Mucosa of descending colon (tissue), 3 donors: ENCODE data around the gene NAP1L4. TPM values are rescaled to one million over a fixed set of nuclear protein-coding genes. Genes with fewer than 3 reads are reported as not detected.

ENCODE experiments used
- ATAC-seq: fragments of 200-7000 bp; cut with Tn5 transposase; one replicate; pipeline ENCODE4 v1.9.1; 2020; ENCODE audit warnings: mild to moderate bottlenecking, moderate library complexity
- DNase-seq, 3 donors: peaks; one replicate each; pipeline ENCODE4 v3.0.0-alpha.2; 2020
- H3K36me3 ChIP-seq: fragments of 200-600 bp; one replicate; pipeline ENCODE4 v1.8.0; 2021; ENCODE audit warnings: low read depth, mild to moderate bottlenecking
- H3K4me1 ChIP-seq: fragments of 200-600 bp; one replicate; pipeline ENCODE4 v1.8.0; 2021; ENCODE audit warnings: low read depth, mild to moderate bottlenecking
- H3K4me3 ChIP-seq: fragments of 200-600 bp; one replicate; pipeline ENCODE4 v1.8.0; 2021; ENCODE audit warnings: mild to moderate bottlenecking
- H3K9me3 ChIP-seq: fragments of 200-600 bp; one replicate; pipeline ENCODE4 v1.8.0; 2021; ENCODE audit warnings: mild to moderate bottlenecking
- intact Hi-C, 2 donors: fragments of 100-400 bp; cut with DNase I in 1 of 2; cut with micrococcal nuclease in 1 of 2; formaldehyde crosslinking; loops; one replicate each; pipeline versions ENCODE4 v1.11.0 to v1.11.1; 2022; cut with DNase I, micrococcal nuclease
- long read RNA-seq, 2 donors: library from polyadenylated mRNA; unstranded; transcript quantifications; one replicate each; pipeline ENCODE4 v2.0.0, GENCODE V29; 2019 to 2021
- total RNA-seq, 3 donors: library from RNA; stranded (reverse); fragmentation: NEBNext Ultra II Directional in 2 of 3; extraction: Animal tissue kit (Norgen Biotek cat#: 25700) in 2 of 3; gene quantifications; one replicate each; pipeline versions ENCODE4 v1.2.1 to v1.2.4, GENCODE V29; 2021 to 2023
- TF ChIP-seq, protein P1 (sequence below): fragments of 200-600 bp; IDR thresholded peaks from one replicate; pipeline ENCODE4 v1.8.0; 2022; ENCODE audit warnings: antibody characterized with exemption, mild to moderate bottlenecking
- donor health status: DM: no; HTN: no; CAD: no; lungs with moderate emphysema.
- donor health status: DM: no; HTN: no; CAD: no.
- donor health status: DM: no; HTN: yes; CAD: no.

Gene NAP1L4
- total RNA-seq, result 100 to 1,000 TPM in 1 of 3 donors, 10 to 100 TPM in 2; 94.0 to 116 (median 99.8) TPM
- long read RNA-seq, donor 1, transcript NAP1L4-222 (15 exons, 2,479 nt), result major isoform, 66 of 165 reads
- long read RNA-seq, donor 1, transcript NAP1L4-201 (16 exons, 2,511 nt), result minor isoform, 36 of 165 reads
- long read RNA-seq, donor 1, partial matches to known transcripts, result 6 of 165 reads
- long read RNA-seq, donor 1, other reads (novel, unspliced or antisense), result 57 of 165 reads
- long read RNA-seq, donor 2, transcript NAP1L4-222 (15 exons, 2,479 nt), result major isoform, 37 of 59 reads
- long read RNA-seq, donor 2, partial matches to known transcripts, result 6 of 59 reads
- long read RNA-seq, donor 2, other reads (novel, unspliced or antisense), result 13 of 59 reads

DNA sequence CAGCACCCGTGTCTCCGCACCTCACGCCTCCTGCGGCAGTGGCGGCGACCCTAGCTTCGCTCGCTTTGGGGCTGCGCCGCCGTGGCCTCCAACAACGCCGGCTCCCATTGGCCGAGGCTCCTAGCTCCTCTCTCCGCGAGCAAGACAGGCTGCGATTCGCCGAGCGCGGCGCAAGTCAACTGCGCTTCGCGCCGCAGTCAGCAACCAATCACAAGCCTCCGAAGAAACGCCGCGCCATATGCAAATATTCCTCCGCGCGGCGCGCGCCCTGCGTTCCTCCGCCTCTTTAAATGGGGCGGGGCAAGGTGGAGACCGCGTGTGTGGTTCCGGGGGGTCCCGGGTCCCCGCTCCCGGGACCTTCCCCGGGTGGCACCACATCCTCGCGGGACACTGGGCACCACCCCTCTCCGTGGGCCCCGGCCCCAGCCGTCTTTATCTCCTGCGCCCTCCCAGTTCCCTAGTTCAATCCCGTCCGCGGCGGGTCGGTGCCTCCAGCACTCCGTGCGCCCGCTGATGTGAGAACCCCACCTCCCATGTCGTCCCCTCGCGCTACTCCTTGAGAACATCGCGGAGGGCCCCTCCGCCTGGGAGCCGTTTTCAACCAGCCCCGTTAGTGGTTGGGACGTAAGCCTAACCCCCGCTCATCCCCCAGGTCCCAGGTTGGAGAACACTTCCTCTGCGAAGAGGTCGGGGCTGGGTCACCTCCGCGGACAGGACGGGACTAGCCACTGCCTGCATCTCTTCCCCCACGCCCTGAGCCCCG is at the start of gene NAP1L4:
Gene NAP1L4, minus strand, starts transcription at position 96 of the 763 bp plus-strand sequence. CDS start 13,109 bp downstream, outside the sequence.
- DNase-seq, result peak; percentile 98 to 99 (median 98)
- intact Hi-C loops, result no loop called here
- H3K9me3 ChIP-seq, result no peaks in the 10 kb centered on the region
- TF ChIP-seq, protein P1, sequence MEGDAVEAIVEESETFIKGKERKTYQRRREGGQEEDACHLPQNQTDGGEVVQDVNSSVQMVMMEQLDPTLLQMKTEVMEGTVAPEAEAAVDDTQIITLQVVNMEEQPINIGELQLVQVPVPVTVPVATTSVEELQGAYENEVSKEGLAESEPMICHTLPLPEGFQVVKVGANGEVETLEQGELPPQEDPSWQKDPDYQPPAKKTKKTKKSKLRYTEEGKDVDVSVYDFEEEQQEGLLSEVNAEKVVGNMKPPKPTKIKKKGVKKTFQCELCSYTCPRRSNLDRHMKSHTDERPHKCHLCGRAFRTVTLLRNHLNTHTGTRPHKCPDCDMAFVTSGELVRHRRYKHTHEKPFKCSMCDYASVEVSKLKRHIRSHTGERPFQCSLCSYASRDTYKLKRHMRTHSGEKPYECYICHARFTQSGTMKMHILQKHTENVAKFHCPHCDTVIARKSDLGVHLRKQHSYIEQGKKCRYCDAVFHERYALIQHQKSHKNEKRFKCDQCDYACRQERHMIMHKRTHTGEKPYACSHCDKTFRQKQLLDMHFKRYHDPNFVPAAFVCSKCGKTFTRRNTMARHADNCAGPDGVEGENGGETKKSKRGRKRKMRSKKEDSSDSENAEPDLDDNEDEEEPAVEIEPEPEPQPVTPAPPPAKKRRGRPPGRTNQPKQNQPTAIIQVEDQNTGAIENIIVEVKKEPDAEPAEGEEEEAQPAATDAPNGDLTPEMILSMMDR, result no peak
- no peaks in the 10 kb centered on the region for H3K36me3 ChIP-seq
- ATAC-seq, result peak; percentile 91
- peak within 1 kb of the TSS; percentile 84 for H3K4me3 ChIP-seq
- peaks cover 37% of the 10 kb centered on the region for H3K4me1 ChIP-seq

DNA sequence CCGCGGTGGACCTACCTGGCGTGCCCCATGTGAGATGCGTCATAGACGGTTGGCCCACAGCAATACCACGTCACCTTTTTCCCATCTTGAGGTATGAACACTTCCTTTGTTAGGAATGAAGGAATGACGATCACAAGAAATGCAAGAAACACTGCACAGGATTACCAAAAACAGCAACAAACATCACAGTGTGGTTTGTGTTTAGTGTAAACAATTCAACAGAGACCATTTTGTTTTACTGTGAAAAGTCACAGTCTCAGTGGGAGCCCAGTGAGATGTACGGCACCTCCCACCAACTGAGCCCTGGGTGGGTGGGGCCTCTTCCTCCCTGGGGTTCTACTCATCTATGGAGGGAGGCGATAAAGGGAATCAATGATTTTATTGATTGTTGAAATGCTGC is 48.8 kb upstream of the NAP1L4 start:
- no peak for ATAC-seq

GRCh38 chr11:3037945-3038271 is 45.8 kb upstream of the NAP1L4 start:
- TF ChIP-seq, protein P1, result no peak
- H3K4me3 ChIP-seq, result no peak overlapping the region
- H3K36me3 ChIP-seq, result peaks cover 5% of the 10 kb centered on the region
- DNase-seq (no peak), ATAC-seq (no peak)
- intact Hi-C loops, result loop anchor here (5.0 kb wide), 1 partner anchor 54 kb away; no protein-coding TSS in a partner anchor
- no peaks in the 10 kb centered on the region for H3K4me1 ChIP-seq
- no peaks in the 10 kb centered on the region for H3K9me3 ChIP-seq

More for the DNA sequence above, 48.8 kb upstream of the NAP1L4 start:
- no peaks in the 10 kb centered on the region for H3K4me1 ChIP-seq
- intact Hi-C loops, result no loop called here
- DNase-seq, result no peak
- H3K36me3 ChIP-seq, result peaks cover 5% of the 10 kb centered on the region
- H3K9me3 ChIP-seq, result no peaks in the 10 kb centered on the region
- TF ChIP-seq, protein P1, result no peak
- no peak overlapping the region for H3K4me3 ChIP-seq

GRCh38 chr11:3037040-3037944 is 45.2 kb upstream of the NAP1L4 start:
- Histone ChIP-seq H3K36me3 (peaks cover 5% of the 10 kb centered on the region), H3K4me3 (no peak overlapping the region), H3K4me1 (no peaks in the 10 kb centered on the region), H3K9me3 (no peaks in the 10 kb centered on the region)
- ATAC-seq, result peak; percentile 89
- peak; percentile 73 to 90 (median 86) for DNase-seq
- intact Hi-C loops, result loop anchor here (5.0 kb wide), 1 partner anchor 55 kb away; no protein-coding TSS in a partner anchor
- TF ChIP-seq, protein P1, result peak; percentile 39

GRCh38 chr11:3036419-3036818 is 44.3 kb upstream of the NAP1L4 start:
- no peaks in the 10 kb centered on the region for H3K4me1 ChIP-seq
- ATAC-seq (no peak), DNase-seq (no peak)
- intact Hi-C loops, result loop anchor here (5.0 kb wide), 1 partner anchor 56 kb away; no protein-coding TSS in a partner anchor
- no peaks in the 10 kb centered on the region for H3K9me3 ChIP-seq
- TF ChIP-seq, protein P1, result no peak
- no peak overlapping the region for H3K4me3 ChIP-seq
- H3K36me3 ChIP-seq, result peaks cover 5% of the 10 kb centered on the region
